HCT116 (cell line): ENCODE measurements around the gene CELA2B. TPM values are rescaled to one million over a fixed set of nuclear protein-coding genes. Genes with fewer than 3 reads are reported as not detected.

ENCODE experiments used
- ATAC-seq: fragments of 200-7000 bp; cut with Tn5 transposase; 2 replicates; pipeline ENCODE4 v1.9.1; 2020; ENCODE audit warnings: mild to moderate bottlenecking, moderate library complexity
- BruUV-seq: library from RNA; stranded (reverse); fragments of 400-500 nt; replicated peaks from 2 replicates; lab custom pipeline; 2021; lab: Mats Ljungman, UMichigan
- CTCF ChIA-PET: fragments of 300-600 bp; sonication (Branson Sonifier 250); formaldehyde crosslinking; loops from one replicate; lab custom pipeline; 2021; ENCODE audit warnings: antibody characterized with exemption; lab: Charles Lee
- POLR2A ChIA-PET: fragments of 300-600, 350-600 bp; sonication (Branson Sonifier 250); formaldehyde crosslinking; loops from one replicate; lab custom pipeline; 2021; ENCODE audit warnings: antibody characterized with exemption; lab: Charles Lee
- RAD21 ChIA-PET, 2 experiments: fragments of 300-600 bp; sonication (Branson Sonifier 250); formaldehyde crosslinking; loops; one replicate each; lab custom pipeline; 2023; ENCODE audit warnings: low total read pairs in 2 of 2; ENCODE audit not compliant: uncharacterized antibody in 2 of 2, unreplicated experiment in 2 of 2, low non-redundant PET in 1 of 2; lab: Charles Lee
- DNase-seq: peaks from one replicate; pipeline ENCODE4 v3.0.0-alpha.2; 2010; ENCODE audit warnings: low read depth, low spot score
- H2AFZ ChIP-seq: fragments of 200-600 bp; shearing (Covaris generic), sonication (generic); 2 replicates; pipeline ENCODE4 v1.6.1; 2017; ENCODE audit warnings: low read depth, mixed run types, mixed read lengths, antibody characterized with exemption, low read length; ENCODE audit not compliant: poor library complexity, severe bottlenecking
- H3K27ac ChIP-seq: 2 replicates; pipeline ENCODE4 v1.5.1; 2012; ENCODE audit warnings: low read depth, low read length
- H3K27me3 ChIP-seq: fragments of 200-600 bp; sonication (generic); 2 replicates; pipeline ENCODE4 v1.6.1; 2016; ENCODE audit warnings: mixed run types, low read length, mixed read lengths; ENCODE audit not compliant: insufficient read depth
- H3K36me3 ChIP-seq, 2 experiments: fragments of 200-500 bp in 1 of 2; fragments of 200-600 bp in 1 of 2; sonication (Bioruptor generic) in 1 of 2; sonication (generic) in 1 of 2; 2 replicates each; pipeline versions ENCODE4 v1.5.1 to v1.6.1; 2014 to 2016; ENCODE audit warnings: low read length in 2 of 2, inconsistent platforms in 1 of 2, mixed read lengths in 1 of 2, mixed run types in 1 of 2; ENCODE audit not compliant: insufficient read depth in 2 of 2, control insufficient read depth in 1 of 2
- H3K4me1 ChIP-seq, 2 experiments: fragments of 200-600 bp in 1 of 2; sonication (generic) in 1 of 2; 2 replicates each; pipeline versions ENCODE4 v1.5.1 to v1.6.1; 2012 to 2017; ENCODE audit warnings: low read length in 2 of 2, inconsistent platforms in 1 of 2, mild to moderate bottlenecking in 1 of 2, mixed read lengths in 1 of 2, mixed run types in 1 of 2, moderate library complexity in 1 of 2; ENCODE audit not compliant: insufficient read depth in 2 of 2, control insufficient read depth in 1 of 2
- H3K4me2 ChIP-seq: fragments of 200-600 bp; sonication (generic); 2 replicates; pipeline ENCODE4 v1.6.1; 2017; ENCODE audit warnings: mixed run types, low read length, mixed read lengths
- H3K4me3 ChIP-seq, 2 experiments: fragments of 200-600 bp in 1 of 2; sonication (generic) in 1 of 2; replicated peaks in 1 of 2; 2 replicates each; pipeline ENCODE4 v1.5.1; 2011 to 2016; ENCODE audit warnings: low read length in 2 of 2, control low read depth in 1 of 2, low read depth in 1 of 2, mild to moderate bottlenecking in 1 of 2, mixed read lengths in 1 of 2, mixed run types in 1 of 2
- H3K79me2 ChIP-seq: fragments of 200-600 bp; sonication (generic); 2 replicates; pipeline ENCODE4 v1.6.1; 2017; ENCODE audit warnings: mild to moderate bottlenecking, mixed run types, low read length, moderate library complexity, mixed read lengths; ENCODE audit not compliant: insufficient read depth
- H3K9ac ChIP-seq: fragments of 200-600 bp; sonication (generic); 2 replicates; pipeline ENCODE4 v1.6.1; 2016; ENCODE audit warnings: low read length, mixed read lengths
- H3K9me2 ChIP-seq: fragments of 200-600 bp; sonication (generic), shearing (Covaris generic); 2 replicates; pipeline ENCODE4 v1.6.1; 2017; ENCODE audit warnings: mixed run types, mild to moderate bottlenecking, moderate library complexity; ENCODE audit not compliant: insufficient read depth
- H3K9me3 ChIP-seq, 2 experiments: fragments of 200-500 bp in 1 of 2; fragments of 200-600 bp in 1 of 2; sonication (Bioruptor generic) in 1 of 2; sonication (generic) in 1 of 2; 2 replicates each; pipeline ENCODE4 v1.6.1; 2014 to 2017; ENCODE audit warnings: low read length in 2 of 2, mixed read lengths in 2 of 2, inconsistent platforms in 1 of 2, low read depth in 1 of 2, mild to moderate bottlenecking in 1 of 2, mixed run types in 1 of 2, moderate library complexity in 1 of 2; ENCODE audit not compliant: control insufficient read depth in 1 of 2, insufficient read depth in 1 of 2
- H4K20me1 ChIP-seq: fragments of 200-600 bp; sonication (generic), shearing (Covaris generic); 2 replicates; pipeline ENCODE4 v1.6.1; 2017; ENCODE audit warnings: mixed run types, mild to moderate bottlenecking, moderate library complexity; ENCODE audit not compliant: insufficient read depth
- ATF3 ChIP-seq: IDR thresholded peaks from 2 replicates; pipeline ENCODE4 v1.6.1; 2012
- CEBPB ChIP-seq: IDR thresholded peaks from 2 replicates; pipeline ENCODE4 v1.6.1; 2012; ENCODE audit warnings: low read depth
- CTCF ChIP-seq, 3 experiments: fragments of 200-600 bp in 1 of 3; sonication (generic) in 1 of 3; IDR thresholded peaks in 2 of 3; conservative IDR thresholded peaks in 1 of 3; 2 replicates each; pipeline ENCODE4 v1.5.1; 2012 to 2017; ENCODE audit warnings: low read depth in 2 of 3, low read length in 2 of 3, antibody characterized with exemption in 1 of 3, borderline replicate concordance in 1 of 3, control low read depth in 1 of 3, mild to moderate bottlenecking in 1 of 3, mixed read lengths in 1 of 3, mixed run types in 1 of 3, moderate library complexity in 1 of 3; ENCODE audit not compliant: insufficient read depth in 1 of 3
- EGR1 ChIP-seq: IDR thresholded peaks from 2 replicates; pipeline ENCODE4 v1.6.1; 2012; ENCODE audit warnings: low read depth
- ELF1 ChIP-seq: IDR thresholded peaks from 2 replicates; pipeline ENCODE4 v1.6.1; 2012; ENCODE audit warnings: low read depth, borderline replicate concordance
- EZH2 ChIP-seq: fragments of 200-600 bp; sonication (generic); IDR thresholded peaks from 2 replicates; pipeline ENCODE4 v1.6.1; 2017; ENCODE audit warnings: antibody characterized with exemption, mixed run types
- FOSL1 ChIP-seq: IDR thresholded peaks from 2 replicates; pipeline ENCODE4 v1.6.1; 2012; ENCODE audit warnings: low read depth
- MAX ChIP-seq: IDR thresholded peaks from 2 replicates; pipeline ENCODE4 v1.6.1; 2012
- POLR2A ChIP-seq: IDR thresholded peaks from 2 replicates; pipeline ENCODE4 v1.7.0; 2011; ENCODE audit warnings: borderline replicate concordance; ENCODE audit not compliant: insufficient read depth, insufficient read length; ENCODE audit errors: extremely low read depth
- POLR2AphosphoS5 ChIP-seq: IDR thresholded peaks from 2 replicates; pipeline ENCODE4 v1.6.1; 2011; ENCODE audit warnings: mild to moderate bottlenecking, low read depth, low read length, moderate library complexity
- RAD21 ChIP-seq: IDR thresholded peaks from 2 replicates; pipeline ENCODE4 v1.6.1; 2012; ENCODE audit warnings: low read depth, mild to moderate bottlenecking
- SIN3A ChIP-seq: IDR thresholded peaks from 2 replicates; pipeline ENCODE4 v1.6.1; 2012; ENCODE audit warnings: low read depth
- SP1 ChIP-seq: IDR thresholded peaks from 2 replicates; pipeline ENCODE4 v1.6.1; 2012; ENCODE audit warnings: low read depth
- SRF ChIP-seq: IDR thresholded peaks from 2 replicates; pipeline ENCODE4 v1.6.1; 2012; ENCODE audit warnings: low read depth
- YY1 ChIP-seq: IDR thresholded peaks from 2 replicates; pipeline ENCODE4 v1.6.1; 2011; ENCODE audit warnings: low read length, low read depth, moderate library complexity, mild to moderate bottlenecking; ENCODE audit not compliant: insufficient replicate concordance; ENCODE audit errors: extremely low read depth
- ZBTB33 ChIP-seq: IDR thresholded peaks from 2 replicates; pipeline ENCODE4 v1.6.1; 2011; ENCODE audit warnings: mild to moderate bottlenecking, low read length, moderate library complexity; ENCODE audit not compliant: insufficient replicate concordance; ENCODE audit errors: extremely low read depth
- intact Hi-C: fragments of 100-400 bp; cut with micrococcal nuclease; formaldehyde crosslinking; loops from 2 replicates; pipeline ENCODE4 v1.10.0; 2022
- total RNA-seq: library from RNA; stranded (reverse); gene quantifications from one replicate; pipeline ENCODE4 v1.2.1, GENCODE V29; 2021; ENCODE audit not compliant: unreplicated experiment
- TF ChIP-seq, protein P1 (sequence below): IDR thresholded peaks from 2 replicates; pipeline ENCODE4 v1.6.1; 2012; ENCODE audit warnings: low read depth

Gene CELA2B
- total RNA-seq, 1 experiment from 2014 or later = not detected

GRCh38 chr1:15524283-15525049, 48.6 kb downstream of the CELA2B start:
- intact Hi-C loops = loop anchor here (5.0 kb wide), 2 partner anchors 93 to 623 kb away; partner anchors contain the start of gene DDI2
- 0 out of 4 replicates have a peak, but pooled peaks cover 0 to under 1% of the 10 kb centered on the region in 2 experiments for H3K36me3 ChIP-seq
- ChIA-PET CTCF (no interaction called here), POLR2A (no interaction called here)
- H3K79me2 ChIP-seq = peaks cover 24% of the 10 kb centered on the region
- DNase-seq = peak; percentile 93
- H3K4me3 ChIP-seq = peak overlapping the region; percentile 75 to 80
- peak overlapping the region; percentile 81 for H3K4me2 ChIP-seq
- TF ChIP-seq, protein P1, sequence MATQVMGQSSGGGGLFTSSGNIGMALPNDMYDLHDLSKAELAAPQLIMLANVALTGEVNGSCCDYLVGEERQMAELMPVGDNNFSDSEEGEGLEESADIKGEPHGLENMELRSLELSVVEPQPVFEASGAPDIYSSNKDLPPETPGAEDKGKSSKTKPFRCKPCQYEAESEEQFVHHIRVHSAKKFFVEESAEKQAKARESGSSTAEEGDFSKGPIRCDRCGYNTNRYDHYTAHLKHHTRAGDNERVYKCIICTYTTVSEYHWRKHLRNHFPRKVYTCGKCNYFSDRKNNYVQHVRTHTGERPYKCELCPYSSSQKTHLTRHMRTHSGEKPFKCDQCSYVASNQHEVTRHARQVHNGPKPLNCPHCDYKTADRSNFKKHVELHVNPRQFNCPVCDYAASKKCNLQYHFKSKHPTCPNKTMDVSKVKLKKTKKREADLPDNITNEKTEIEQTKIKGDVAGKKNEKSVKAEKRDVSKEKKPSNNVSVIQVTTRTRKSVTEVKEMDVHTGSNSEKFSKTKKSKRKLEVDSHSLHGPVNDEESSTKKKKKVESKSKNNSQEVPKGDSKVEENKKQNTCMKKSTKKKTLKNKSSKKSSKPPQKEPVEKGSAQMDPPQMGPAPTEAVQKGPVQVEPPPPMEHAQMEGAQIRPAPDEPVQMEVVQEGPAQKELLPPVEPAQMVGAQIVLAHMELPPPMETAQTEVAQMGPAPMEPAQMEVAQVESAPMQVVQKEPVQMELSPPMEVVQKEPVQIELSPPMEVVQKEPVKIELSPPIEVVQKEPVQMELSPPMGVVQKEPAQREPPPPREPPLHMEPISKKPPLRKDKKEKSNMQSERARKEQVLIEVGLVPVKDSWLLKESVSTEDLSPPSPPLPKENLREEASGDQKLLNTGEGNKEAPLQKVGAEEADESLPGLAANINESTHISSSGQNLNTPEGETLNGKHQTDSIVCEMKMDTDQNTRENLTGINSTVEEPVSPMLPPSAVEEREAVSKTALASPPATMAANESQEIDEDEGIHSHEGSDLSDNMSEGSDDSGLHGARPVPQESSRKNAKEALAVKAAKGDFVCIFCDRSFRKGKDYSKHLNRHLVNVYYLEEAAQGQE = no peak
- no peak for TF ChIP-seq YY1
- no peak for TF ChIP-seq CTCF (IDR thresholded peaks at IDR 0.05 in 2 of 3, conservative IDR thresholded peaks at IDR 0.05 in 1 of 3; ENCODE audit: borderline replicate concordance in 1 of 3, insufficient read depth in 1 of 3, low read depth in 2 of 3, low read length in 2 of 3)
- TF ChIP-seq POLR2A = no peak
- TF ChIP-seq CEBPB = peak; percentile 71
- TF ChIP-seq ELF1 = no peak
- peak; percentile 26; the same call in 1 of the 2 replicates for TF ChIP-seq POLR2AphosphoS5
- TF ChIP-seq SIN3A = no peak
- TF ChIP-seq MAX = peak; percentile 30; the same call in 1 of the 2 replicates
- TF ChIP-seq ZBTB33 = no peak
- peak; percentile 86 for TF ChIP-seq EGR1
- no peak for TF ChIP-seq EZH2
- no peak; the same call in 1 of the 2 replicates for TF ChIP-seq ATF3
- TF ChIP-seq RAD21 = no peak
- TF ChIP-seq FOSL1 = no peak
- no peak for TF ChIP-seq SRF
- TF ChIP-seq SP1 = peak; percentile 73
- TF ChIP-seq, all 23 proteins: peak for 5
- peak; percentile 62 for ATAC-seq
- peak overlapping the region; percentile 87 for H3K27ac ChIP-seq
- H3K4me1 ChIP-seq = peaks cover 10 to 31% of the 10 kb centered on the region in 2 experiments
- H3K9ac ChIP-seq = peak overlapping the region; percentile 79
- H3K9me2 ChIP-seq = no peaks in the 10 kb centered on the region
- RAD21 ChIA-PET = no interaction called here
- no peaks in the 10 kb centered on the region for H4K20me1 ChIP-seq
- H3K27me3 ChIP-seq = no peaks in the 10 kb centered on the region
- H3K9me3 ChIP-seq = no peaks in the 10 kb centered on the region
- H2AFZ ChIP-seq = no peak overlapping the region
- no TSS peak for BruUV-seq
